ENCODE results near the gene EDDM13. TPM values are rescaled to one million over a fixed set of nuclear protein-coding genes. Genes with fewer than 3 reads are reported as not detected.

Gene EDDM13
- total and polyA plus RNA-seq, 10 of the 15 experiments (the other 5 are each of a cell fraction or from before 2014, with no cell fraction given): 0.15 to 0.37 TPM; not detected in 8

DNA sequence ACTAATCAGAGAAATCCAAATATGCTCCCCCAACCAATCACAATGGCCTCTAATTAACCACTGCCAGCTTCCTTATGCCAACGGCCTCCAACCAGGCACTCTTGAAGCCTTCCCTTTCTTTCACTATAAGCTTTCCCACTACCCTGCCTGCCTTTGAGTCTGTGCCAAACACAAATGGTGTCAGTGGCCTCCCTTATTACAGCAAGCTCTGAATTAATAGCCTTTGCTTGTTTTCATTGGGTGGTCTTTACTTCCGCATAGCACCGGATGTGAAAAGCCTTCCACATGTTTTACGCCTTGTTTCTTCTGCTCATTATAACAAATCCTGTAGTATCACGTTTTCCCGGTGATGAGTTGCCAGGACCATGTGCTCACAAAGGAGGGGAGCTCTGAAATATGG, 1.4 kb upstream of the EDDM13 start:
- no peak overlapping the region for H2AFZ ChIP-seq (ENCODE audit: control insufficient read depth, low read depth, low read length)
- in situ Hi-C loops (cut with MboI): no loop called here
- no peaks in the 10 kb centered on the region for H3K27me3 ChIP-seq (replicated peaks in 1 of 2; ENCODE audit: control insufficient read depth in 2 of 2, insufficient read depth in 2 of 2, low read length in 1 of 2)
- DNase-seq (ENCODE audit: low read depth, low spot score) (no peak), FAIRE-seq (no peak), ATAC-seq (no peak)
- H3K9me3 ChIP-seq (replicated peaks; ENCODE audit: control insufficient read depth, insufficient read depth, low read length): no peaks in the 10 kb centered on the region
- ChIA-PET CTCF (interaction anchor here (0.8 to 4.6 kb wide), 4 partner anchors 10 to 78 kb away, joined by 3 to 24 read pairs (median 4); no protein-coding TSS in a partner anchor), SMC1A (ENCODE audit: uncharacterized antibody, unreplicated experiment) (interaction anchor here (1.3 kb wide), 1 partner anchor 18 kb away, joined by 3 read pairs; no protein-coding TSS in a partner anchor), POLR2A (no interaction called here), RAD21 (ENCODE audit: unreplicated experiment) (interaction anchor here (1.5 kb wide), 1 partner anchor 62 kb away, joined by 6 read pairs; no protein-coding TSS in a partner anchor)
- no peak overlapping the region for H3K27ac ChIP-seq (ENCODE audit: control insufficient read depth, insufficient read depth)
- H3K36me3 ChIP-seq (ENCODE audit: control insufficient read depth in 2 of 2, insufficient read depth in 2 of 2, low read length in 1 of 2): no peaks in the 10 kb centered on the region
- TF ChIP-seq, protein P1, sequence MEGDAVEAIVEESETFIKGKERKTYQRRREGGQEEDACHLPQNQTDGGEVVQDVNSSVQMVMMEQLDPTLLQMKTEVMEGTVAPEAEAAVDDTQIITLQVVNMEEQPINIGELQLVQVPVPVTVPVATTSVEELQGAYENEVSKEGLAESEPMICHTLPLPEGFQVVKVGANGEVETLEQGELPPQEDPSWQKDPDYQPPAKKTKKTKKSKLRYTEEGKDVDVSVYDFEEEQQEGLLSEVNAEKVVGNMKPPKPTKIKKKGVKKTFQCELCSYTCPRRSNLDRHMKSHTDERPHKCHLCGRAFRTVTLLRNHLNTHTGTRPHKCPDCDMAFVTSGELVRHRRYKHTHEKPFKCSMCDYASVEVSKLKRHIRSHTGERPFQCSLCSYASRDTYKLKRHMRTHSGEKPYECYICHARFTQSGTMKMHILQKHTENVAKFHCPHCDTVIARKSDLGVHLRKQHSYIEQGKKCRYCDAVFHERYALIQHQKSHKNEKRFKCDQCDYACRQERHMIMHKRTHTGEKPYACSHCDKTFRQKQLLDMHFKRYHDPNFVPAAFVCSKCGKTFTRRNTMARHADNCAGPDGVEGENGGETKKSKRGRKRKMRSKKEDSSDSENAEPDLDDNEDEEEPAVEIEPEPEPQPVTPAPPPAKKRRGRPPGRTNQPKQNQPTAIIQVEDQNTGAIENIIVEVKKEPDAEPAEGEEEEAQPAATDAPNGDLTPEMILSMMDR (IDR thresholded peaks at IDR 0.05 in 2 of 3, conservative IDR thresholded peaks at IDR 0.05 in 1 of 3; ENCODE audit: control insufficient read depth in 2 of 3, extremely low read depth in 1 of 3, insufficient read depth in 1 of 3, low read depth in 3 of 3, low read length in 3 of 3): no peak
- no peak for TF ChIP-seq STAT3 (IDR thresholded peaks at IDR 0.05; ENCODE audit: low read depth, low read length)
- no peak for TF ChIP-seq JUND (IDR thresholded peaks at IDR 0.05; ENCODE audit: low read depth, low read length)
- TF ChIP-seq ATF7 (IDR thresholded peaks at IDR 0.05; ENCODE audit: low read depth): no peak
- TF ChIP-seq MEF2A (IDR thresholded peaks at IDR 0.05; ENCODE audit: insufficient read depth, low read depth, low read length): no peak
- no peak for TF ChIP-seq NFIC (IDR thresholded peaks at IDR 0.05; ENCODE audit: low read depth, low read length)
- no peak for TF ChIP-seq CBX3 (IDR thresholded peaks at IDR 0.05; ENCODE audit: borderline replicate concordance, low read depth)
- TF ChIP-seq NR2C2 (IDR thresholded peaks at IDR 0.05; ENCODE audit: borderline replicate concordance, control insufficient read depth, insufficient read length, low read depth): no peak
- no peak for TF ChIP-seq MYB (IDR thresholded peaks at IDR 0.05; ENCODE audit: borderline replicate concordance, low read depth, low read length)
- TF ChIP-seq SUZ12 (IDR thresholded peaks at IDR 0.05; ENCODE audit: unreplicated experiment): no peak
- TF ChIP-seq HDAC2 (IDR thresholded peaks at IDR 0.05): no peak
- TF ChIP-seq, protein P2, sequence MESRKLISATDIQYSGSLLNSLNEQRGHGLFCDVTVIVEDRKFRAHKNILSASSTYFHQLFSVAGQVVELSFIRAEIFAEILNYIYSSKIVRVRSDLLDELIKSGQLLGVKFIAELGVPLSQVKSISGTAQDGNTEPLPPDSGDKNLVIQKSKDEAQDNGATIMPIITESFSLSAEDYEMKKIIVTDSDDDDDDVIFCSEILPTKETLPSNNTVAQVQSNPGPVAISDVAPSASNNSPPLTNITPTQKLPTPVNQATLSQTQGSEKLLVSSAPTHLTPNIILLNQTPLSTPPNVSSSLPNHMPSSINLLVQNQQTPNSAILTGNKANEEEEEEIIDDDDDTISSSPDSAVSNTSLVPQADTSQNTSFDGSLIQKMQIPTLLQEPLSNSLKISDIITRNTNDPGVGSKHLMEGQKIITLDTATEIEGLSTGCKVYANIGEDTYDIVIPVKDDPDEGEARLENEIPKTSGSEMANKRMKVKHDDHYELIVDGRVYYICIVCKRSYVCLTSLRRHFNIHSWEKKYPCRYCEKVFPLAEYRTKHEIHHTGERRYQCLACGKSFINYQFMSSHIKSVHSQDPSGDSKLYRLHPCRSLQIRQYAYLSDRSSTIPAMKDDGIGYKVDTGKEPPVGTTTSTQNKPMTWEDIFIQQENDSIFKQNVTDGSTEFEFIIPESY (IDR thresholded peaks at IDR 0.05): no peak
- no peak for TF ChIP-seq CEBPB (IDR thresholded peaks at IDR 0.05; ENCODE audit: borderline replicate concordance in 1 of 2, low read depth in 2 of 2, low read length in 2 of 2)
- no peak for TF ChIP-seq PAX5 (IDR thresholded peaks at IDR 0.05; ENCODE audit: borderline replicate concordance, low read depth, low read length)
- 95% methylated on average over 6 of the region's 6 CpGs for WGBS (ENCODE audit: insufficient coverage, insufficient replicate concordance, low lambda C conversion rate, missing lambda C conversion rate)
- H3K4me3 ChIP-seq: no peak overlapping the region
- intact Hi-C loops (cut with micrococcal nuclease; ENCODE audit: unreplicated experiment): no loop called here
- H3K9ac ChIP-seq (ENCODE audit: control insufficient read depth, insufficient read depth, low read length): no peak overlapping the region
- no peaks in the 10 kb centered on the region for H3K79me2 ChIP-seq (ENCODE audit: control insufficient read depth, insufficient read depth, low read length)
- H3K4me2 ChIP-seq (ENCODE audit: control insufficient read depth, insufficient read depth): no peak overlapping the region
- no TSS peak for BruUV-seq (replicated peaks)
- no peaks in the 10 kb centered on the region for H3K4me1 ChIP-seq (ENCODE audit: control insufficient read depth, insufficient read depth, low read length)
- no peaks in the 10 kb centered on the region for H4K20me1 ChIP-seq (ENCODE audit: control insufficient read depth, insufficient read depth)
